Germinal center (tissue), 1 donor: Measurements from ENCODE around the gene LRCH4.

Experiments used
- DNase-seq: peaks from one replicate; pipeline ENCODE4 v3.0.0; 2012; ENCODE audit warnings: mixed read lengths, low spot score

Gene LRCH4

GRCh38 chr7:100582041-100582579, 3.8 kb downstream of the LRCH4 start:
- no peak for DNase-seq

GRCh38 chr7:100580466-100581283, 5.3 kb downstream of the LRCH4 start:
- DNase-seq: no peak

- no peak for DNase-seq
Observed at GRCh38 chr7:100578246-100579183, 7.4 kb downstream of the LRCH4 start.

- no peak for DNase-seq
Observed at GRCh38 chr7:100577507-100577906, 8.4 kb downstream of the LRCH4 start.

GRCh38 chr7:100577103-100577502, 8.8 kb downstream of the LRCH4 start:
- DNase-seq: no peak

- DNase-seq: no peak
Observed at GRCh38 chr7:100576384-100576993, 9.4 kb downstream of the LRCH4 start.

GRCh38 chr7:100575746-100576383, 10.1 kb downstream of the LRCH4 start:
- DNase-seq: no peak

- DNase-seq: no peak
Observed at GRCh38 chr7:100575206-100575631, 10.7 kb downstream of the LRCH4 start.

- no peak for DNase-seq
Observed at GRCh38 chr7:100574362-100575205, 11.3 kb downstream of the LRCH4 start.

- no peak for DNase-seq
Observed at GRCh38 chr7:100573691-100574361, 12.1 kb downstream of the LRCH4 start, which contains the start of gene SAP25. Gene SAP25, minus strand, starts transcription at chr7:100573900. Its CDS starts 158 bp downstream, at chr7:100573742.

GRCh38 chr7:100572949-100573675, 12.8 kb downstream of the LRCH4 start:
- DNase-seq: no peak

GRCh38 chr7:100572281-100572948, 13.5 kb downstream of the LRCH4 start:
- DNase-seq: no peak

GRCh38 chr7:100571829-100572116, 14.2 kb downstream of the LRCH4 start:
- no peak for DNase-seq

GRCh38 chr7:100570954-100571828, 14.7 kb downstream of the LRCH4 start:
- DNase-seq: no peak

GRCh38 chr7:100568896-100569844, 16.8 kb downstream of the LRCH4 start:
- DNase-seq: peak; percentile 41

GRCh38 chr7:100568176-100568895, 17.6 kb downstream of the LRCH4 start:
- DNase-seq: no peak
